HG03280 (cell line): ENCODE results near the gene TMEM53.

Source experiments
- ATAC-seq: cut with Tn5 transposase; IDR thresholded peaks from one replicate; pipeline ENCODE4 v1.9.1; 2021; ENCODE audit warnings: mild to moderate bottlenecking, moderate library complexity; ENCODE audit not compliant: unreplicated experiment

Gene TMEM53

DNA sequence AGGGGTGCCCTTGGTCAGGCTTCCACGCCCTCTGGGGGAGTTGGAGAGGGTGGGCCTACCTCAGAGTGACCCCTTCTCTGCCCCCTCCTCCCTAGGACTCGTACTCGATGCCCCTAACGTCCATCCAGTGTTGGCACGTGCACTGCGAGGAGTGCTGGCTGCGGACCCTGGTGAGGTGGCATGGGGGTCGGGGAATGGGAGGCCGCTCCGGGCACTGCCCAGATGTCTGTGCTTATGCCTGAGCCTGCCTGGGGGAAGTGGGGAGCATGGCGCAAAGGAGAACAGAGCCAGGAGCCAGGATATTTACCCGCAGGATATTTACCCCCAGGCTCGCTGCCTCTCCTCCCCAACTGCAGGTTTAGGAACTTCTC, 24.5 kb downstream of the TMEM53 start:
- ATAC-seq = no peak

DNA sequence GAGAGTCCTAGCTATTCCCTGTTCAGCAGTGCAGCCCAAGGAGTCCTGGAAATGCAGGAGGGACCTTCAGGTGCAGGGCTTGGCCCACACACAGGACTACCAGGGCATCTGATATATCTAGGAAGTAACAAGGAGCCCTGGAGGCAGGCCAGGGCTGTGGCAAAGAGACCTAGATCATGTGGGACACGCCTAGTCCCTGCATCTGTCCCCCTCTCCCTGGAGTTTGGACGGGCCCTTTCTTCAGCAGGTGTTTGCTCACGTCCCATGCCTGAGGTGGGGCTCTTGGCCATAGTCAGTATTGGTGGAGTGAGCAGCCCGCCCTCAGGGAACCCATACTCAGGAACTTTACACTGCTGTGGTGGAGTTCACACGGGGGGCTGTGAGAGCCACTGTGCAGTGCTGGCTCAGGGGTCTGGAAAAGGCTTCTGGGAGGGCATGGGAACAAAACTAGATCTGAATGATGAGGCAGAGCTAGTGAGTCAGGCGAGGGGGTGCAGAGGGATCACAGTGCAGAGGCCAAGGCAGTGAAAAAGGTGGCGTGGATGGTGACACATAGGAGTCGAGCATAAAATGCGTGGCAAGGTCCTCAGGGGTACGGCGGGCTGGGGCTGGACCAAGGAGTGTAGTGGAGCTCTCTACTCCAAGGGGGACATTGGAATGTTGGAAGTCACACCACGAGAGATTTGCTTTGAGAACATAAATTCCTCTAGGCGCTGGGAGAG, 25.6 kb downstream of the TMEM53 start:
- ATAC-seq = no peak

- ATAC-seq = no peak
Observed at GRCh38 chr1:44647896-44648295, 26.4 kb downstream of the TMEM53 start.

DNA sequence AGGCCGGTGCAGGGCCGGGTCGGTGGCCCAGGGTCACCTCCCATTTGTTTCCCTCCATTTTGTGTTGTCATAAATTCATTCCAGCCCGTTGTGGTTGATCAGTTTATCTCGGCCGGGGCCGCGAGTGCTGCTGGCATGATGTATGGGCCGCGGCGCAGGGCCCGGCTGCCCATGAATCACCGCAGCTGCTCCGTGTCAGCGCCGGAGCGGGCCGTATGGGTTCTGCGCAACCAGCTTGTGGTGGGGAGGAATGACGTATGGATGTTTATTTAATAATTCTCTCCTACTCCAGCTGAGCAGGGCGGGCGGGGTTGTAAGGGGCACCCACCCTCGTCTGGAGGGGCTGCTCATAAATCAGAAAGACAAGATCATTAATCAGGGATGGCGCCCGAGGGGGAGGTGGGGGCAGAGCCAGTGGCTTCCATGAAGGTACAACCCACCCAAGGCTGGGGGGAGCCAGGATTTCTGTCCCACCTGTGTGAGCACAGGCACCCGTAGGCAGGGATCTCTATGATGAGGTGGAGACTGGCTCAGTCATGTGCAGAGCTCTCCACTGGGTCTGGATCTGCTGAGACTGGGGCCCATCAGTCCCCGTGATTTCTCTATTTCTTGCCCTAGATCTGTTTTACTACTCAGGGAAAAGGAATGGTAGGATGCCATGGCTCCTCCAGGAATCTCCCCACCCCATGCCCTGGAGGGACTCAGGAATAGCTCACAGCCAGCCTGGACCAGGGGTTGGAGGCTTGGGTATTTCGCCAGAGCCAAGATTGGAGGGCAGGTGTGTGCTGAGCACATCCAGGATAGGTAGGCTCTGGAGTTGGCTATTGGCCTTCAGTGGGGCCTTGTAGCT, 27.8 kb downstream of the TMEM53 start:
- no peak for ATAC-seq

GRCh38 chr1:44645476-44646244, 28.6 kb downstream of the TMEM53 start:
- ATAC-seq = no peak

DNA sequence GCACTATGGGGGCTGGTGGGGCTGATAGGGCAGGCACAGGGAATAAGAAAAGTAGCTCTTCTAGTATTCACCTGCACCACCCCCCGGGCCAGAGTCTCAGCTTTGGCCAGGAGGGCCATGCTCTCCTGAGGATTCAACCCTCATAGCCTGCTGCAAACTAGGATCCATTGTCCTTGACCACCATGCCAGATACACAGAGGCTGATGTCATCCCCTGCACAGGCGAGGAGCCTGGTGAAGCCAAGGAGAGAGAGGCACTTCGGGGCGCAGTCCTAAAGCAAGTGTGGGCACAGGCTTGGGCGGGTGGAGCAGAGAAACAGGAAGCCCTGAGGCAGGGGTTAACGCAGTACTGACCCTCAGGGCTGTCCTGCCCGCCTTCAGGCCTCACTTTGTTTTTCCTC, 29.5 kb downstream of the TMEM53 start:
- no peak for ATAC-seq

GRCh38 chr1:44643721-44644334, 30.5 kb downstream of the TMEM53 start:
- ATAC-seq = no peak

GRCh38 chr1:44642925-44643324, 31.4 kb downstream of the TMEM53 start:
- no peak for ATAC-seq

- no peak for ATAC-seq
Observed at GRCh38 chr1:44642255-44642654, 32.0 kb downstream of the TMEM53 start.

- ATAC-seq = no peak
Observed at GRCh38 chr1:44641126-44642102, 32.9 kb downstream of the TMEM53 start.

DNA sequence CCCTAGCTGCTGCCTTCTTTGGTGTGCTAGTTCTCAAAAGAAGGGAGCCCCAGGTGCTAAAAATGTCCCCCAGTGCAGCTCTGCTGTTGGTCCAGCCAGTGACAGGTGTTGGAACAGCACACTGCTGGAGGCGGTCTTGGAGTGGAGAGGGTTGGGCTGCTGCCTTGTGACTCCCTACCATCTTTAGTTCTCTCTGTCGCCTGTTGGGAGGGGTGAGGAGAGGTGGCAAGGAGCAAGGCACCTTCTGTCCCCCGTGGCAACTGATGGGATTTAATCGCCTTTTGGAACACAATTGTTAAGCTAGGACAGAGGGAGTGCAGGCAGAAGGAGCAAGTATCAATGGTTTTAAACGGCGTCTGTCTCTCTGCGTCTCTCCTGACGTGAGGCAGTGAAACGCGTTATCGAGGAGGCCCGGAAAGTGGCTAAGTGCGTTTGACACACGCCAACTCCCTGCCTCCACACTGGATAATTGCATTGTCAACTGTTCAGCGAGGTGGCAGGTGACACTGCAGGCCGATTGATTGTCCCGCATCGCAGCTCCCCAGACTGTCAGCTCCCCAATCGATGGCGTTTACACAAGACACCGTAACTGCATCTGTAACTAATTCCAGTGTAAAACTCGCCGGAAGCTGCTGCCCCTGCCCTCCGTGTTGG, 34.0 kb downstream of the TMEM53 start:
- ATAC-seq = no peak

DNA sequence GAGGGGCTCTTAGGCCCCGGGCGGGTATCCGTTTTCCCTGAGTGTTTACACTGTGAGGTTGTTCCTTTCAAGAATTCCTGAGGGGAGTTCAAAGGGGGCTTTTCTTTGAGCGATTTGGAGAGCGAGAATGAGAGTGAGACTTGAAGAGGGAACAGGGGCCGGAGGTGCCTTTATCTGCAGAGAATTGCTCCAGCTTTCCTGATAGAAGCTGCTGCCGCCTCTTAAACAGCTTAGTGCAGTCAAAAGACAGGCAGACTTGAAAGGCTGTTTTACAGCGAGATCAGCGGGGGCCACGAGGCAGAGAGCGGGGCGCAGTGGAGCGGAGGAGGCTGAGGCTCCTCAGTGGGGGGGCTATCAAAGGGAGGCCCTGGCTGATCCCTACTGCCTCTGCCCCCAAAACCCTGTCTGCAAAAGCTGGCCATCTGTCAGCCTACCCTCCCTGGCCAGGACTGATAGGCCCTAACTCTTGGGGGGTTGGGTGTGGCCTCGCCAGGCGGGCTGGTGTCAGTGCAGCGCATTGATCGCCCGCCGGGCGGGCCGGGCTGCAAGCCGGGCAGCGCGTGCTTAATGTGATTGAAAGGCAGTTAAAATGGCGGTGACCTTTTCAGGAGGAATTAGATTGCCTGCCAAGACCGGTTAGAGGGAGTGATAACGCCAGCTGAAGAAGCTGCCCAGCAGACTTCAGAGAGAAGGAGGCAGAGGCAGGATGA, 36.4 kb downstream of the TMEM53 start:
- ATAC-seq = no peak

- ATAC-seq = no peak
Observed at GRCh38 chr1:44636688-44637598, 37.3 kb downstream of the TMEM53 start.

GRCh38 chr1:44636083-44636687, 38.1 kb downstream of the TMEM53 start:
- ATAC-seq = no peak

DNA sequence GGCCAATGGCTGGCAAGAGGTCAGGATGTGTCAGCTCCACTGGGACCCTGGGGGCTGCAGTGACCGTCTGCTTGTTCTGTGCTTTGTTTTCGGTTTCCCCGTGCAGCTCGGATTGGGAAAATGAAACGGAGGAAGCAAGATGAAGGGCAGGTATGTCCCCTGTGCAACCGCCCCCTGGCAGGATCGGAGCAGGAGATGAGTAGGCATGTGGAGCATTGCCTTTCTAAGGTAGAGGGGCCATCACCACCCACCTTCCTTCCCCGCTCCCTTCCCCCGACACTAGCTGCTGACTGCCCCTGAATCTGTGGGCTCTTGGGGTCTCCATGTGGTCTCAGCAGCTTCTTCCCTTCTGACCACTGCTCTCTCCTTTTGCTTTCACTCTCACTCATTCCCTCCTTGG, 38.8 kb downstream of the TMEM53 start:
- no peak for ATAC-seq

DNA sequence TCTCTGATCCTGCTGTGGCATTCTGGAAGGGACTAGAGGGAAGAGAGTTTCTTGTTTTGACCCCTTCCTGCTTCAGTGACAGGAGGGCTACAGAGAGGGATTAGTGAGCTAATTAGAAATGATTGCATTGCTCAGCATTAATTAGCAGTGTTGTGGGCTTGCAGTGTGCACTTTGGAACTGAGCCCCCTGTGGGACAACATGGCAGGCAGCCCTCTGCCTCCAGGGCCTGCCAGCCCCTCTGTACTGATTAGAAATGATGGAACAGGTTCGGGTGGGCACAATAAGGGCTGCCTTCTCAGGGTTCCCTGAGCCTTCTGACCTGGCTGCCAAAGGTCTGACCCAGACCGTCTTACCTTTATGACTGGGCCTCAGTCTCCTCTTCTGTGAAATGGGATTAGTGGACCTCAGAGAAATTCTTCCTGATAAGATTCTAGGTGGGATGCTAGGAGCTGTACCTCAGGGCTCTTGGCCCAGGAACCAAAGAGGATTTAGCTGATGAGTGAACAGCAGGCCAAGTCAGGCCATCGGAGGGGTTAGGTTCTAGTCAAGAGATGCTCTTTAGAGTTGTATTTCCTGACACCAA, 39.6 kb downstream of the TMEM53 start:
- ATAC-seq = no peak

GRCh38 chr1:44632598-44632997, 41.7 kb downstream of the TMEM53 start:
- ATAC-seq = no peak
